NCI-H2227 (cell line): ENCODE results near the gene LRRC61.
A peak's percentile ranks its signal among the peaks of the same experiment; 100 is the strongest.
"Not testable (repeated sequence)": the region's sequence is repeated elsewhere in the genome, so short reads cannot be mapped to it uniquely, and the experiment has no call there.

Experiments
- DNase-seq: peaks from one replicate; lab custom pipeline; 2025; ENCODE audit not compliant: unreplicated experiment; lab: John Stamatoyannopoulos, UW

The LRRC61 gene

DNA sequence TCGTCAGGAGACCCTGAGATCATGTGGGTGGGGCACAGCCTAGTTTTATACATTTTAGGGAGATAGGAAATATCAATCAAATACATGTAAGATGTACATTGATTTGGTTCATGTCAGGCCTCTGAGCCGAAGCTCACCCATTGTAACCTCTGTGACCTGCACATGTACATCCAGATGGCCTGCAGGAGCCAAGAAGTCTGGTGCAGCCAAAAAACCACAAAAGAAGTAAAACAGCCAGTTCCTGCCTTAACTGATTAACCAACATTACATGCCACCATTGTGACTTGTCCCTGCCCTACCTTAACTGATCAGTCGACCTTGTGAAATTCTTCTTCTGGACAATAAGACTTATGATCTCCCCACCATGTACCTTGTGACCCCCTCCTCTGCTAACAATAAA is 16.0 kb upstream of the LRRC61 start:
- DNase-seq = no peak

GRCh38 chr7:150307904-150308303 is 15.3 kb upstream of the LRRC61 start:
- DNase-seq = no peak

DNA sequence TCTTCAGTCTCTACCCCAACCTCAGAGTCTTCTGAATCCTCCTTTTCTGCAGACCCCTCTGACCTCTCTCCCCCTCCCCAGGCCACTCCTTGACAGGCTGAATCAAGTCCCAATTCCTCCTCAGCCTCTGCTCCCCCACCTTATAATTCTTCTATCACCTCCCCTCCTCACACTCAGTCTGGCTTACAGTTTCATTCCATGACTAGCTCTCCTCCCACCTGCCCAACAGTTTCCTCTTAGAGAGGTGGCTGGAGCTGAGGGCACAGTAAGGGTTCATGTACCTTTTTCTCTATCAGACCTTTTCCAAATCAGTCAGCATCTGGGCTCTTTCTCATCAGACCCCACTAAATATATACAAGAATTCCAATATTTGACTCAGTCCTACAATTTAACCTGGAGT is 14.6 kb upstream of the LRRC61 start:
- no peak for DNase-seq

DNA sequence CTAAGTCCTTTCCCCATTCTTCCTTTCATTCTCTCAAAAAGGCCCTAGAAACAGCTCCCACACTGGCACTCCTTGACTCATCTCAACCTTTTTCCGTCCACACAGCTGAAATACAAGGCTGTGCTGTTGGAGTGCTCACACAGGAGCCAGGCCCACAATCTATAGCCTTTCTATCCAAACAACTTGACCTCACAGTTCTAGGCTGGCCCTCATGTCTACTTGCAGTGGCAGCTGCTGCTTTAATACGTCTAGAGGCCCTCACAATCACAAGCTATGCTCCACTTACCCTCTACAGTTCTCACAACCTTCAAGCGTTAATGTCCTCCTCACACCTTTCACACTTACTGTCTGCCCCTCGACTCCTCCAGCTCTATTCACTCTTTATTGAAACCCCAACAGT is 12.0 kb upstream of the LRRC61 start:
- DNase-seq = no peak

GRCh38 chr7:150311711-150312110 is 11.4 kb upstream of the LRRC61 start:
- no peak for DNase-seq

DNA sequence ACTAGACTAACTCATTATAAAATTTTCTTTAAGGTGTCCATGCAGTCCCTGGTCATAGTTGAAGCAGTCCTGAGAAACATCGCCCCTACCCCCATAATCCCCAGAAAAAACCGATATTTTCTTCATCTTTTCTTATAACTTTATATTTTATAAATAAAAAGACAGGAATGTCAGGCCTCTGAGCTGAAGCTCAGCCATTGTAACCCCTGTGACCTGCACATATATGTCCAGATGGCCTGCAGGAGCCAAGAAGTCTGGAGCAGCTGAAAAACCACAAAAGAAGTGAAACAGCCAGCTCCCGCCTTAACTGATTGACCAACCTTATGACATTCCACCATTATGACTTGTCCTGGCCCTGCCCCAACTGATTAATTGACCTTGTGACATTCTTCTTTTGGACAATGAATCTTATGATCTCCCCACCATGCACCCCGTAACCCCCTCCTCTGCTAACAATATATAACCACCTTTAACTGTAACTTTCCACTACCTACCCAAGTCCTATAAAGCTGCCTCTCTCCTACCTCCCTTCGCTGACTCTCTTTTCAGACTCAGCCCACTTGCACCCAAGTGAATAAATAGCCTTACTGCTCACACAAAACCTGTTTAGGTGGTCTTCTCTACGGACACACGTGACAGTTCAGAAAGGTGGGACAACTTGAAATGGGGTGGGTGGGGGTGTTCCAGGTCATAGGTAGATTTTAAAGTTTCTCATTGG is 10.3 kb upstream of the LRRC61 start:
- not testable (repeated sequence) for DNase-seq

GRCh38 chr7:150313367-150313809 is 9.8 kb upstream of the LRRC61 start:
- DNase-seq = no peak

- DNase-seq = no peak
Measured at GRCh38 chr7:150313870-150314269, 9.3 kb upstream of the LRRC61 start.

- DNase-seq = no peak
Measured at GRCh38 chr7:150314639-150315239, 8.4 kb upstream of the LRRC61 start.

- not testable (repeated sequence) for DNase-seq
Measured at GRCh38 chr7:150316987-150317386, 6.2 kb upstream of the LRRC61 start.

GRCh38 chr7:150317748-150318444 is 5.3 kb upstream of the LRRC61 start:
- peak; percentile 68 for DNase-seq

DNA sequence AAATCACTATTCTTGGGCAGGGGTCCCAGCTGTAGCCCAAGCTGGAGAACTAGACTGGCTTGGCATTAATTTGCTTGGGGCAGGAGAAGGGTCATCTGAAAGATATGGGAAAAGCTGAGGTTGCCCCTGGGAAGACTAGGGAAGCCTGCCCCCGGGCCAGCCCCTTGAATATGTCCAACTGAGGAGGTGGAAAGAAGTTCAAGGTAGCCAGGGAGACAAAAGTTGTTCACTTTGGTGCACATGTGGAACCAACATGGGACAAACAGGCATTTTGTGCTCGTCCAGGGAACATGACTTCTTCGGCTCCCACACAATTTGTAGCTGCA is 1.4 kb upstream of the LRRC61 start:
- no peak for DNase-seq

DNA sequence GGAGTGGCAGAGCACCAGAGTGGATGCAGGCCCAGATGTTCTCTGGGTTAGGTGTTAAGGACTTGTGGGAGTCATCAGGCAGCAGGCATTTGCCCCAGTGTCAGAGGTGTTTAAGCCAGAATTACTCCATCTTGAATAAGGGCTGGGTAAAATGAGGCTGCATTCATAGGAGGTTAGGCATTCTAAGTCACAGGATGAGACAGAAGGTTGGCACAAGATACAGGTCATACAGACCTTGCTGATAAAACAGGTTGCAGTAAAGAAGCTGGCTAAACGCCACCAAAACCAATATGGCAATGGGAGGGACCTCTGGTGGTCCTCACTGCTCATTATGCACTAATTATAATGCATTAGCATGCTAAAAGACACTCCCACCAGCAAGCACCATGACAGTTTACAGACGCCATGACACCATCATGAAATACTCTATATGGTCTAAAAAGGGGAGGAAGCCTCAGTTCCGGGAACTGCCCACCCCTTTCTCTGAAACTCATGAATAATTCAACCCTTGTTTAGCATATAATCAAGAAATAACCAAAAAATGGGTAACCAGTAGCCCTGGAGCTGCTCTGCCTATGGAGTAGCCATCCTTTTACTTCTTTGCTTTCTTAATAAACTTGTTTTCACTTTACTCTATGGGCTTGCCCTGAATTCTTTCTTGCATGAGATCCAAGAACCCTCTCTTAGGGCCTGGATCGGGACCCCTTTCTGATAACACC is 882 bp upstream of the LRRC61 start:
- DNase-seq = peak; percentile 27

DNA sequence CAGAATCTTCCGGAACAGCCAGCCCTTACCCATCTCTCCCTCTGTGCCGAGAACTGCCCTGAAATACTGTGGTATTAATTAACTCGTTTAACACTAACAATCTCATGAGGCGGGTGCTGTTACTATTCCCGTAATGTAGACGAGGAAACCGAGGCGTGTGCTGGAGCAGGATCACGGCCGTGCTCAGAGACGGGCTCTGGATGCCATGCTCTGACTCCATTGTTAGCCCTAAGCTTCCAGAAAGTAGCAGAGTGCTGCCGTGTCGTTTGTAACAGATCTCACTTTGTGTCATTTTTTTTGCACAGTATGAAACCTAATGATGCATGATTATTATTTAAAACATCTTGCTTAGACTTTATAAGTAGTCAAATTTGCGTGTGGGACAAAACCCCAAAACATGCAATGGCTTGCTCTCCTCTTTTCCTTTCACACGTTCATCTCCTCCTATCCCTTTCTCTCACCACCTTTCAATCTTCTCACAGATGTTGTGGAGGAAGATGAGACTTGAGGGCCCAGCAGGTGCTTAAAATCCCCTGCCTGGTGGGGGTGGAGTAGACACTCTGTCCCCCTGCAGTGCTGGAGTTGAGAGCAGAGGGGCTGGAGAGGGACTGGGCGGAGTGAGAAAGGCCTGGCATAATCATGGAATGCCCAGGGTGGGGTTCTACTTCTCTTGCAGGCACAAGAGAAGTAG is 672 bp downstream of the LRRC61 start:
- peak; percentile 74 for DNase-seq

DNA sequence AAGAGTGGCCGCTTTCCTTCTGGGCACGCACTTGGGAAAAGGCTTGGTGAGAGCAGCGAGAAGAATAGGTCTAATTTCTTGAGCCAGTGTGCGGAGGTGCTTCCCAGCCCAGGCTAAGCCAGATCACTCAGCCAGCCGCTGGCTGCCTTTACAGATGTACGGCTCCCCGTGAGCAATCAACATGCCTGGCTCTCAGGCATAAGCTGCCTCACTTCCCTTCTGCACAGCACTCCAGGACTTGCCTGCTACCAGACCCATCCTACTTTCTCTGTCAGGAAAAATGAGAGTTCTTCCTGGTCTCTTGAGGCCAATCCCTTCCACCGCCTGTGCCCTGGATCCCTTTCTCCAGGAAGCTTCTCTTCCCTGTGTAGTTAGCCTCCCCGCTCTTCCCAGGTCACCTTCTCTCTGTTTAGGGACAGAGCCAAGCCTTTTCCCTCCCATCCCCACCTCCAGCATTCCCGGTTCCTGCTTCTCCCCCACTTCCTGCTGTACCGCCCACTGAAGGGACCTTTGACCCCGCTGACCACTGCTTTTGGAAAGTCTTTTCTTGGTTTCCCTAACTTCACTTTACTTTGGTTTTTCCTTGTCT is 1.3 kb downstream of the LRRC61 start:
- DNase-seq = peak; percentile 72

GRCh38 chr7:150325110-150325611 is 2.0 kb downstream of the LRRC61 start:
- no peak for DNase-seq

GRCh38 chr7:150325901-150326300 is 2.7 kb downstream of the LRRC61 start:
- no peak for DNase-seq

DNA sequence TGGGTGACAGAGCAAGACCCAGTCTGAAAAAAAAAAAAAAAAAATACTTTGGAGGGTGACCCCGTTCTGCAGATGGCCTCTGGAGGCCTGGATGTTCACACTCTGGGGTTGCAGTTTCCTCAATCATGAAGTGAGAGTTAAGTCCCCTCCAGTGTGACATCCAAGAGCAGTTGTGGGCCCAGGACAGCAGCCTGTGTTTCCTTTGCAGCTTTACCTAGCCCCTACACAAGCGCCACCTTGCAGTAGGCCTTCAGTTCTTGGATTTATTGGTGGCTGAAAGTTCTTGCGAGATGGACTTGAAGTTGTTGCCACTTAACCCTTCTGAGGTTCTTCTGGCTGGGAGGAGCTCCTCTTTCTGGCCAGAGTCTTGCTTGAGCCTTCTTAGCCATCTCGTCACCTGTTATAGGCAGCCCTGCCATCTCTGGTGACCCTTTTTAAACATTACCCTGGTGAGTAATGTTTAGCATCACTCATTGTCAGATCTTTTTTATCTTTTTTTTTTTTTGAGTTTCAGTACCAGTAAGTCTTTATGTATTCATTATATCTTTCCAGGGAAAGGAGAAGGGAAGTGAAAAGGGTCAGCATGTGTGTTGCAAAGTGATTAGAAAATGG is 3.6 kb downstream of the LRRC61 start:
- DNase-seq = no peak

DNA sequence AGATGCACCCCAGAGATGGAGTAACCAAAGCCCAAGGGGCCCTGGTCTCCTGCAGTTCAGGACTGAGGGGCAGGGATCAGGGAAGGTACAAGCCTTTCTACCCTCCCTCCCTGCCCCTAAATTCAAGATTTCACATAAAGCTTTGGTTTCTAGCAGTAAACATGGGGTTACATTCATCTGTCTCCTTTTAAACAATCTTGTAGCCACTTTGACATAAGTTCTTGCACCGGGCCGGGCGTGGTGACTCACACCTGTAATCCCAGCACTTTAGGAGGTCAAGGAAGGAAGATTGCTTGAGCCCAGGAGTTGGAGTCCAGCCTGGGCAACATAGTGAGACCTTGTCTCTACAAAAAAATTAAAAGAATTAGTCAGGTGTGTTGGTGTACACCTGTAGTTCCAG is 4.2 kb downstream of the LRRC61 start:
- DNase-seq = no peak
